Measurements from ENCODE around the gene MRPL51. TPM values are rescaled to one million over a fixed set of nuclear protein-coding genes. Genes with fewer than 3 reads are reported as not detected.

Gene MRPL51
- total RNA-seq, 3 donors from 2014 or later, result 119 to 143 (median 136) TPM

GRCh38 chr12:6528539-6529235 lies 35.6 kb upstream of the MRPL51 start:
- Histone ChIP-seq H3K4me1 (ENCODE audit: low read depth) (peaks cover 10% of the 10 kb centered on the region), H3K9me3 (no peaks in the 10 kb centered on the region), H3K4me3 (no peak overlapping the region), H3K36me3 (ENCODE audit: low read depth) (peaks cover 20% of the 10 kb centered on the region)
- intact Hi-C loops (cut with DNase I, micrococcal nuclease), result no loop called here
- no peak for DNase-seq
- TF ChIP-seq, protein P1, sequence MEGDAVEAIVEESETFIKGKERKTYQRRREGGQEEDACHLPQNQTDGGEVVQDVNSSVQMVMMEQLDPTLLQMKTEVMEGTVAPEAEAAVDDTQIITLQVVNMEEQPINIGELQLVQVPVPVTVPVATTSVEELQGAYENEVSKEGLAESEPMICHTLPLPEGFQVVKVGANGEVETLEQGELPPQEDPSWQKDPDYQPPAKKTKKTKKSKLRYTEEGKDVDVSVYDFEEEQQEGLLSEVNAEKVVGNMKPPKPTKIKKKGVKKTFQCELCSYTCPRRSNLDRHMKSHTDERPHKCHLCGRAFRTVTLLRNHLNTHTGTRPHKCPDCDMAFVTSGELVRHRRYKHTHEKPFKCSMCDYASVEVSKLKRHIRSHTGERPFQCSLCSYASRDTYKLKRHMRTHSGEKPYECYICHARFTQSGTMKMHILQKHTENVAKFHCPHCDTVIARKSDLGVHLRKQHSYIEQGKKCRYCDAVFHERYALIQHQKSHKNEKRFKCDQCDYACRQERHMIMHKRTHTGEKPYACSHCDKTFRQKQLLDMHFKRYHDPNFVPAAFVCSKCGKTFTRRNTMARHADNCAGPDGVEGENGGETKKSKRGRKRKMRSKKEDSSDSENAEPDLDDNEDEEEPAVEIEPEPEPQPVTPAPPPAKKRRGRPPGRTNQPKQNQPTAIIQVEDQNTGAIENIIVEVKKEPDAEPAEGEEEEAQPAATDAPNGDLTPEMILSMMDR (IDR thresholded peaks at IDR 0.05), result no peak
- ATAC-seq, result no peak

- ATAC-seq (no peak), DNase-seq (no peak)
- intact Hi-C loops (cut with DNase I, micrococcal nuclease), result no loop called here
- H3K36me3 ChIP-seq (ENCODE audit: low read depth), result peaks cover 20% of the 10 kb centered on the region
- H3K9me3 ChIP-seq, result no peaks in the 10 kb centered on the region
- no peak overlapping the region for H3K4me3 ChIP-seq
- peaks cover 6% of the 10 kb centered on the region for H3K4me1 ChIP-seq (ENCODE audit: low read depth)
- TF ChIP-seq, protein P1 (IDR thresholded peaks at IDR 0.05), result no peak
These were observed 34.6 kb upstream of the MRPL51 start for GRCh38 chr12:6527711-6528110.

- TF ChIP-seq, protein P1 (IDR thresholded peaks at IDR 0.05), result no peak
- Histone ChIP-seq H3K36me3 (ENCODE audit: low read depth) (peaks cover 26% of the 10 kb centered on the region), H3K4me3 (no peak overlapping the region), H3K4me1 (ENCODE audit: low read depth) (no peaks in the 10 kb centered on the region), H3K9me3 (no peaks in the 10 kb centered on the region)
- intact Hi-C loops (cut with DNase I, micrococcal nuclease), result no loop called here
- no peak for DNase-seq
- ATAC-seq, result no peak
These were observed 33.9 kb upstream of the MRPL51 start for GRCh38 chr12:6526766-6527525.

GRCh38 chr12:6526201-6526600 lies 33.1 kb upstream of the MRPL51 start:
- TF ChIP-seq, protein P1 (IDR thresholded peaks at IDR 0.05), result no peak
- H3K4me1 ChIP-seq (ENCODE audit: low read depth), result no peaks in the 10 kb centered on the region
- H3K4me3 ChIP-seq, result no peak overlapping the region
- H3K9me3 ChIP-seq, result no peaks in the 10 kb centered on the region
- H3K36me3 ChIP-seq (ENCODE audit: low read depth), result peaks cover 29% of the 10 kb centered on the region
- DNase-seq (no peak), ATAC-seq (no peak)
- intact Hi-C loops (cut with DNase I, micrococcal nuclease), result no loop called here

DNA sequence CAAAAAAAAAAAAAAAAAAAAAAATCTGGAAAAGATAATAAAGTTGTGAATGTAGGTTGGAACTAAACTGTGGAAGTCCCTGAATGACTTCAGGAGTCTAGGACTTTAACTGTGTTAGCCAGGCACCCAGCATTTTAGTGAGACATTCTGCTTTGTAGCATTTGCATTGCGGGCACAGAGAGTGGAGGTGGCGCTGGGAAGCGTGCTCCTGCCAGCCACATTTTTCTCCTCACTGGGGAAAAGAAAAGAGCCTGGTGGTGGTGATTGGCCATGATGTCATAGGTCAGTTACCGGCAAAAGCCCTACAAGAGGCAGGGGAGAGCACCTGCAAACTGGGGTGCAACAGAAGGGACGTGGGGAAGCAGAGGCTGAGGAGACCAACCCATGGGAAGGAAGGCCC lies 31.6 kb upstream of the MRPL51 start:
- Histone ChIP-seq H3K36me3 (ENCODE audit: low read depth) (peaks cover 29% of the 10 kb centered on the region), H3K4me1 (ENCODE audit: low read depth) (no peaks in the 10 kb centered on the region), H3K4me3 (no peak overlapping the region), H3K9me3 (no peaks in the 10 kb centered on the region)
- intact Hi-C loops (cut with DNase I, micrococcal nuclease), result no loop called here
- TF ChIP-seq, protein P1 (IDR thresholded peaks at IDR 0.05), result no peak
- ATAC-seq (no peak), DNase-seq (no peak)

All from mucosa of descending colon (tissue), 3 donors.